Measurements from ENCODE around the gene CADM2. TPM values are rescaled to one million over a fixed set of nuclear protein-coding genes. Genes with fewer than 3 reads are reported as not detected.

The CADM2 gene
- polyA plus RNA-seq, 1 donor from 2014 or later = 4.5 TPM

DNA sequence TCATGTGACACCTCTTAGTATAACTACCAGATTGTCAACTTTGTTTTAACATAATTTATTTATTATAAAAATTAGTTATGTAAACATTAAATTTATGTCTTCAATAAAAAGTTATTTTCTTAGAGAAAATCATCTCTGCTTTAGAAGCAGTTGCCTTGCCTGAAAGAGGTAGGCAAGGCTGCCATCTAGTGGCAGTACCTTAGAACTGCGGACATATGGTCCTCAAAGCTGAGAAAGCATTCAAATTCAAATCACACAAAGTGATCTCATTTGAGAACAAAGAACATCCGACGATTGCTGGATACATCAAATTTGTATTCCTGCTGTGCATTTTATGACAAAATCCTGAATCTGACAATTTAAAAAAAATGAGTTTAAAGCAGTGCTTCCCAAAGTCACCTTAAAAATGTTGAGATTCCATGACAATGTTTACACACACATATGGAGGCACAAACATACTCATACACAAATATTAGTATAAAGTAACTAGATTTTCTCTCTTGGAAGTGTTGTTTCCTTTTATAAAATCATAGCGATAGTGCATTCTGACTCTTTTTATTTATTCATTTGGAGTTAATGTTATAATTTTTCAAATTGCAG lies 617.4 kb downstream of the CADM2 start:
- Histone ChIP-seq H3K9me3 (ENCODE audit: low read length) (peaks cover 11% of the 10 kb centered on the region), H3K4me2 (ENCODE audit: low read length) (no peak overlapping the region), H3K9me2 (ENCODE audit: insufficient read depth, low read length) (no peaks in the 10 kb centered on the region), H3K9ac (ENCODE audit: low read length) (no peak overlapping the region), H3K79me2 (replicated peaks; ENCODE audit: insufficient read depth, low read length) (no peaks in the 10 kb centered on the region), H4K20me1 (ENCODE audit: insufficient read depth) (no peaks in the 10 kb centered on the region), H2AFZ (ENCODE audit: low read depth, low read length) (no peak overlapping the region), H3K27me3 (ENCODE audit: insufficient read depth, low read depth, low read length) (no peaks in the 10 kb centered on the region), H3K36me3 (ENCODE audit: insufficient read depth, low read length) (no peaks in the 10 kb centered on the region), H3K4me3 (ENCODE audit: low read length) (no peak overlapping the region), H3K27ac (ENCODE audit: low read length) (no peak overlapping the region), H3F3A (ENCODE audit: insufficient read depth, low read length, poor library complexity, severe bottlenecking) (no peaks in the 10 kb centered on the region)
- TF ChIP-seq MXI1 (conservative IDR thresholded peaks at IDR 0.05; ENCODE audit: poor library complexity, severe bottlenecking) = no peak
- peak; percentile 82 for TF ChIP-seq RAD21 (conservative IDR thresholded peaks at IDR 0.05)
- TF ChIP-seq SMC3 (conservative IDR thresholded peaks at IDR 0.05; ENCODE audit: poor library complexity) = peak; percentile 77
- TF ChIP-seq, protein P1, sequence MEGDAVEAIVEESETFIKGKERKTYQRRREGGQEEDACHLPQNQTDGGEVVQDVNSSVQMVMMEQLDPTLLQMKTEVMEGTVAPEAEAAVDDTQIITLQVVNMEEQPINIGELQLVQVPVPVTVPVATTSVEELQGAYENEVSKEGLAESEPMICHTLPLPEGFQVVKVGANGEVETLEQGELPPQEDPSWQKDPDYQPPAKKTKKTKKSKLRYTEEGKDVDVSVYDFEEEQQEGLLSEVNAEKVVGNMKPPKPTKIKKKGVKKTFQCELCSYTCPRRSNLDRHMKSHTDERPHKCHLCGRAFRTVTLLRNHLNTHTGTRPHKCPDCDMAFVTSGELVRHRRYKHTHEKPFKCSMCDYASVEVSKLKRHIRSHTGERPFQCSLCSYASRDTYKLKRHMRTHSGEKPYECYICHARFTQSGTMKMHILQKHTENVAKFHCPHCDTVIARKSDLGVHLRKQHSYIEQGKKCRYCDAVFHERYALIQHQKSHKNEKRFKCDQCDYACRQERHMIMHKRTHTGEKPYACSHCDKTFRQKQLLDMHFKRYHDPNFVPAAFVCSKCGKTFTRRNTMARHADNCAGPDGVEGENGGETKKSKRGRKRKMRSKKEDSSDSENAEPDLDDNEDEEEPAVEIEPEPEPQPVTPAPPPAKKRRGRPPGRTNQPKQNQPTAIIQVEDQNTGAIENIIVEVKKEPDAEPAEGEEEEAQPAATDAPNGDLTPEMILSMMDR (IDR thresholded peaks at IDR 0.05; ENCODE audit: poor library complexity, severe bottlenecking) = peak; percentile 73

DNA sequence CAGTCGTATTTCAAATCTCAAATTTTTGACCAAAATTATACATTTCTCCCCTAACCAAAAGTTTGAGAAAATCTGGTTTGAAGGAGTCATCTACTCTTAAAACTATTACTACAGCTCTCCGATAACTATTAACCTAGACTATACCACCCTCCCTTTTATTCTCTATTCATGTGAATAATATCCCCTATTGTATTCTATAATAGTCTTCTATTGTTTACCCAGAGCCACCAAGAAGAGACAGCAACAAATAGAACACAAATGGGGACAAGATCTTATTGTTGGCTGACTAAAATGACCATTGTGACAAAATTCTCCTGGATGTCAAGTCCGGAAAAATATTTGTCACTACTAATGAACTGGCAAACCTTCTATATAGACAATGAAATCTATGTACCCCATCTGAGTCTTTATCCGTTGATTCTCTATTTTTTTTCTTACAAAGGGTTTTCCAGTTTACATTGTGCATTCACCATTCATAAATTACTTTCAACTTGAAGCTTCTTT lies 618.0 kb downstream of the CADM2 start:
- Histone ChIP-seq H3F3A (ENCODE audit: insufficient read depth, low read length, poor library complexity, severe bottlenecking) (no peaks in the 10 kb centered on the region), H3K79me2 (replicated peaks; ENCODE audit: insufficient read depth, low read length) (no peaks in the 10 kb centered on the region), H3K4me3 (ENCODE audit: low read length) (no peak overlapping the region), H3K36me3 (ENCODE audit: insufficient read depth, low read length) (no peaks in the 10 kb centered on the region), H3K9me2 (ENCODE audit: insufficient read depth, low read length) (no peaks in the 10 kb centered on the region), H4K20me1 (ENCODE audit: insufficient read depth) (no peaks in the 10 kb centered on the region), H3K9me3 (ENCODE audit: low read length) (peaks cover 11% of the 10 kb centered on the region), H3K27me3 (ENCODE audit: insufficient read depth, low read depth, low read length) (no peaks in the 10 kb centered on the region), H2AFZ (ENCODE audit: low read depth, low read length) (no peak overlapping the region), H3K27ac (ENCODE audit: low read length) (no peak overlapping the region), H3K4me2 (ENCODE audit: low read length) (no peak overlapping the region), H3K9ac (ENCODE audit: low read length) (no peak overlapping the region)
- TF ChIP-seq, protein P1 (IDR thresholded peaks at IDR 0.05; ENCODE audit: poor library complexity, severe bottlenecking) = no peak
- TF ChIP-seq EZH2 (IDR thresholded peaks at IDR 0.05; ENCODE audit: borderline replicate concordance, insufficient read depth, low read length, poor library complexity, severe bottlenecking) (no peak), TAF1 (IDR thresholded peaks at IDR 0.05; ENCODE audit: low read depth) (no peak), MXI1 (conservative IDR thresholded peaks at IDR 0.05; ENCODE audit: poor library complexity, severe bottlenecking) (no peak), EP300 (conservative IDR thresholded peaks at IDR 0.05; ENCODE audit: poor library complexity, severe bottlenecking) (no peak), POLR2AphosphoS5 (IDR thresholded peaks at IDR 0.05) (no peak)
- TF ChIP-seq, protein P2, sequence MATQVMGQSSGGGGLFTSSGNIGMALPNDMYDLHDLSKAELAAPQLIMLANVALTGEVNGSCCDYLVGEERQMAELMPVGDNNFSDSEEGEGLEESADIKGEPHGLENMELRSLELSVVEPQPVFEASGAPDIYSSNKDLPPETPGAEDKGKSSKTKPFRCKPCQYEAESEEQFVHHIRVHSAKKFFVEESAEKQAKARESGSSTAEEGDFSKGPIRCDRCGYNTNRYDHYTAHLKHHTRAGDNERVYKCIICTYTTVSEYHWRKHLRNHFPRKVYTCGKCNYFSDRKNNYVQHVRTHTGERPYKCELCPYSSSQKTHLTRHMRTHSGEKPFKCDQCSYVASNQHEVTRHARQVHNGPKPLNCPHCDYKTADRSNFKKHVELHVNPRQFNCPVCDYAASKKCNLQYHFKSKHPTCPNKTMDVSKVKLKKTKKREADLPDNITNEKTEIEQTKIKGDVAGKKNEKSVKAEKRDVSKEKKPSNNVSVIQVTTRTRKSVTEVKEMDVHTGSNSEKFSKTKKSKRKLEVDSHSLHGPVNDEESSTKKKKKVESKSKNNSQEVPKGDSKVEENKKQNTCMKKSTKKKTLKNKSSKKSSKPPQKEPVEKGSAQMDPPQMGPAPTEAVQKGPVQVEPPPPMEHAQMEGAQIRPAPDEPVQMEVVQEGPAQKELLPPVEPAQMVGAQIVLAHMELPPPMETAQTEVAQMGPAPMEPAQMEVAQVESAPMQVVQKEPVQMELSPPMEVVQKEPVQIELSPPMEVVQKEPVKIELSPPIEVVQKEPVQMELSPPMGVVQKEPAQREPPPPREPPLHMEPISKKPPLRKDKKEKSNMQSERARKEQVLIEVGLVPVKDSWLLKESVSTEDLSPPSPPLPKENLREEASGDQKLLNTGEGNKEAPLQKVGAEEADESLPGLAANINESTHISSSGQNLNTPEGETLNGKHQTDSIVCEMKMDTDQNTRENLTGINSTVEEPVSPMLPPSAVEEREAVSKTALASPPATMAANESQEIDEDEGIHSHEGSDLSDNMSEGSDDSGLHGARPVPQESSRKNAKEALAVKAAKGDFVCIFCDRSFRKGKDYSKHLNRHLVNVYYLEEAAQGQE (IDR thresholded peaks at IDR 0.05; ENCODE audit: borderline replicate concordance) = no peak

Data from neural cell (in vitro differentiated cells).